Karpas-422 (cell line): ENCODE measurements around the gene ZNF516. TPM values are rescaled to one million over a fixed set of nuclear protein-coding genes. Genes with fewer than 3 reads are reported as not detected.
A peak's percentile ranks its signal among the peaks of the same experiment; 100 is the strongest.

ENCODE experiments used
- DNase-seq: peaks from one replicate; pipeline ENCODE4 v3.0.0-alpha.2; 2015
- H2AFZ ChIP-seq: fragments of 200-600 bp; sonication (generic); 2 replicates; pipeline ENCODE4 v1.6.1; 2014; ENCODE audit warnings: antibody characterized with exemption, low read length, mixed read lengths
- H3K27ac ChIP-seq: fragments of 200-600 bp; sonication (generic); 2 replicates; pipeline ENCODE4 v1.5.1; 2014; ENCODE audit warnings: mild to moderate bottlenecking, low read length, moderate library complexity
- H3K27me3 ChIP-seq: fragments of 200-600 bp; sonication (generic); 2 replicates; pipeline ENCODE4 v1.6.1; 2014; ENCODE audit warnings: low read length, mixed read lengths
- H3K36me3 ChIP-seq: fragments of 200-600 bp; sonication (generic); 2 replicates; pipeline ENCODE4 v1.6.1; 2014; ENCODE audit warnings: low read length, mixed read lengths; ENCODE audit not compliant: insufficient read depth
- H3K4me1 ChIP-seq: fragments of 200-600 bp; sonication (generic); 2 replicates; pipeline ENCODE4 v1.6.1; 2014; ENCODE audit warnings: mild to moderate bottlenecking, low read length, mixed read lengths
- H3K4me2 ChIP-seq: fragments of 200-600 bp; sonication (generic); 2 replicates; pipeline ENCODE4 v1.6.1; 2014; ENCODE audit warnings: low read length, low read depth, mild to moderate bottlenecking; ENCODE audit not compliant: poor library complexity, severe bottlenecking
- H3K4me3 ChIP-seq: fragments of 200-600 bp; sonication (generic); 2 replicates; pipeline ENCODE4 v1.5.1; 2014; ENCODE audit warnings: mild to moderate bottlenecking, antibody characterized with exemption, low read length, mixed read lengths
- H3K79me2 ChIP-seq: fragments of 200-600 bp; sonication (generic); 2 replicates; pipeline ENCODE4 v1.6.1; 2014; ENCODE audit warnings: mild to moderate bottlenecking, low read length, mixed read lengths
- H3K9ac ChIP-seq: fragments of 200-600 bp; sonication (generic); 2 replicates; pipeline ENCODE4 v1.6.0; 2014; ENCODE audit warnings: low read length
- H3K9me2 ChIP-seq: fragments of 200-600 bp; sonication (generic), shearing (Covaris generic); replicated peaks from 2 replicates; pipeline ENCODE4 v1.6.0; 2014; ENCODE audit warnings: mild to moderate bottlenecking, low read length, moderate library complexity; ENCODE audit not compliant: insufficient read depth
- H3K9me3 ChIP-seq: fragments of 300-700, 200-600 bp; sonication (generic); 2 replicates; pipeline ENCODE4 v1.6.1; 2014; ENCODE audit warnings: low read length, mixed read lengths
- H4K20me1 ChIP-seq: fragments of 200-600 bp; sonication (generic); 2 replicates; pipeline ENCODE4 v1.6.1; 2014; ENCODE audit warnings: mild to moderate bottlenecking, antibody characterized with exemption, low read length, low read depth; ENCODE audit not compliant: insufficient read depth
- total RNA-seq: library from RNA; depleted of rRNA; stranded (reverse); fragments of >200 nt; shearing (Covaris generic); gene quantifications from 2 replicates; pipeline ENCODE4 v1.2.3, GENCODE V29; 2014; ENCODE audit warnings: low replicate concordance

The ZNF516 gene
- total RNA-seq, 1 experiment from 2014 or later = 41.0 TPM

- no peak overlapping the region; the same call in 1 of the 2 replicates for H3K9ac ChIP-seq
- no peaks in the 10 kb centered on the region for H3K9me3 ChIP-seq
- H3K27ac ChIP-seq = peak overlapping the region; percentile 72
- peak overlapping the region; percentile 71 for H3K4me2 ChIP-seq
- no peaks in the 10 kb centered on the region for H3K27me3 ChIP-seq
- peaks cover 76% of the 10 kb centered on the region for H4K20me1 ChIP-seq
- peak overlapping the region; percentile 52 for H3K4me3 ChIP-seq
- H2AFZ ChIP-seq = no peak overlapping the region
- peaks cover 100% of the 10 kb centered on the region for H3K79me2 ChIP-seq
- H3K36me3 ChIP-seq = peaks cover 11% of the 10 kb centered on the region
- H3K4me1 ChIP-seq = peaks cover 78% of the 10 kb centered on the region
- no peak for DNase-seq
- no peaks in the 10 kb centered on the region for H3K9me2 ChIP-seq
These were observed 37.6 kb downstream of the ZNF516 start for GRCh38 chr18:76457475-76457874.

GRCh38 chr18:76456823-76457222, 38.2 kb downstream of the ZNF516 start:
- Histone ChIP-seq H3K9ac (peak overlapping the region; percentile 57), H3K27me3 (no peaks in the 10 kb centered on the region)

GRCh38 chr18:76456018-76456750, 38.9 kb downstream of the ZNF516 start:
- Histone ChIP-seq H3K9ac (peak overlapping the region; percentile 57), H3K9me2 (no peaks in the 10 kb centered on the region), H2AFZ (no peak overlapping the region), H3K9me3 (no peaks in the 10 kb centered on the region), H3K4me2 (peak overlapping the region; percentile 71), H3K4me3 (peak overlapping the region; percentile 52), H3K4me1 (peaks cover 91% of the 10 kb centered on the region), H3K27me3 (no peaks in the 10 kb centered on the region), H3K79me2 (peaks cover 100% of the 10 kb centered on the region), H4K20me1 (peaks cover 71% of the 10 kb centered on the region), H3K27ac (peak overlapping the region; percentile 72), H3K36me3 (peaks cover 7% of the 10 kb centered on the region)
- peak; percentile 84 for DNase-seq

More at GRCh38 chr18:76456823-76457222, 38.2 kb downstream of the ZNF516 start:
- peak overlapping the region; percentile 72 for H3K27ac ChIP-seq
- H3K4me1 ChIP-seq = peaks cover 85% of the 10 kb centered on the region
- no peak for DNase-seq
- peaks cover 7% of the 10 kb centered on the region for H3K36me3 ChIP-seq
- H3K79me2 ChIP-seq = peaks cover 100% of the 10 kb centered on the region
- no peak overlapping the region for H2AFZ ChIP-seq
- no peaks in the 10 kb centered on the region for H3K9me3 ChIP-seq
- H4K20me1 ChIP-seq = peaks cover 71% of the 10 kb centered on the region
- peak overlapping the region; percentile 71 for H3K4me2 ChIP-seq
- peak overlapping the region; percentile 52 for H3K4me3 ChIP-seq
- no peaks in the 10 kb centered on the region for H3K9me2 ChIP-seq

GRCh38 chr18:76455003-76455676, 39.9 kb downstream of the ZNF516 start:
- H3K9me3 ChIP-seq = no peaks in the 10 kb centered on the region
- H3K27me3 ChIP-seq = no peaks in the 10 kb centered on the region
- peaks cover 100% of the 10 kb centered on the region for H3K4me1 ChIP-seq
- peaks cover 64% of the 10 kb centered on the region; the same call in 1 of the 2 replicates for H4K20me1 ChIP-seq
- H3K9ac ChIP-seq = peak overlapping the region; percentile 57; the same call in 1 of the 2 replicates
- H3K4me3 ChIP-seq = peak overlapping the region; percentile 52; the same call in 1 of the 2 replicates
- H3K79me2 ChIP-seq = peaks cover 100% of the 10 kb centered on the region
- H3K9me2 ChIP-seq = no peaks in the 10 kb centered on the region
- H3K36me3 ChIP-seq = peaks cover 1% of the 10 kb centered on the region
- H3K4me2 ChIP-seq = peak overlapping the region; percentile 71
- H2AFZ ChIP-seq = no peak overlapping the region
- peak overlapping the region; percentile 72 for H3K27ac ChIP-seq
- DNase-seq = no peak

GRCh38 chr18:76454418-76454817, 40.6 kb downstream of the ZNF516 start:
- DNase-seq = no peak
- Histone ChIP-seq H4K20me1 (peaks cover 57% of the 10 kb centered on the region; the same call in 1 of the 2 replicates), H3K4me1 (peaks cover 100% of the 10 kb centered on the region), H3K36me3 (no peaks in the 10 kb centered on the region), H3K27me3 (no peaks in the 10 kb centered on the region), H3K79me2 (peaks cover 100% of the 10 kb centered on the region), H3K4me2 (peak overlapping the region; percentile 88), H3K9me3 (no peaks in the 10 kb centered on the region), H3K27ac (peak overlapping the region; percentile 72), H3K9me2 (no peaks in the 10 kb centered on the region), H2AFZ (no peak overlapping the region), H3K9ac (0 out of 2 replicates have a peak overlapping the region, but pooled peaks have one; percentile 7), H3K4me3 (no peak overlapping the region)

- Histone ChIP-seq H4K20me1 (peaks cover 52% of the 10 kb centered on the region; the same call in 1 of the 2 replicates), H3K9me3 (no peaks in the 10 kb centered on the region), H3K79me2 (peaks cover 100% of the 10 kb centered on the region), H3K27me3 (no peaks in the 10 kb centered on the region), H3K9me2 (no peaks in the 10 kb centered on the region), H3K27ac (no peak overlapping the region), H3K9ac (no peak overlapping the region), H3K36me3 (no peaks in the 10 kb centered on the region), H2AFZ (no peak overlapping the region), H3K4me2 (peak overlapping the region; percentile 88), H3K4me1 (peaks cover 100% of the 10 kb centered on the region), H3K4me3 (no peak overlapping the region)
- no peak for DNase-seq
These were observed 41.1 kb downstream of the ZNF516 start for GRCh38 chr18:76453932-76454331.

GRCh38 chr18:76453057-76453561, 41.9 kb downstream of the ZNF516 start:
- H3K9me3 ChIP-seq = no peaks in the 10 kb centered on the region
- H3K27ac ChIP-seq = 0 out of 2 replicates have a peak overlapping the region, but pooled peaks have one; percentile 60
- peaks cover 51% of the 10 kb centered on the region for H4K20me1 ChIP-seq
- no peak for DNase-seq
- H3K4me2 ChIP-seq = peak overlapping the region; percentile 88
- H3K9ac ChIP-seq = peak overlapping the region; percentile 75; the same call in 1 of the 2 replicates
- H3K36me3 ChIP-seq = no peaks in the 10 kb centered on the region
- no peak overlapping the region for H2AFZ ChIP-seq
- no peaks in the 10 kb centered on the region for H3K27me3 ChIP-seq
- no peaks in the 10 kb centered on the region for H3K9me2 ChIP-seq
- peak overlapping the region; percentile 70; the same call in 1 of the 2 replicates for H3K4me3 ChIP-seq
- H3K79me2 ChIP-seq = peaks cover 100% of the 10 kb centered on the region
- H3K4me1 ChIP-seq = peaks cover 100% of the 10 kb centered on the region

GRCh38 chr18:76452357-76452756, 42.7 kb downstream of the ZNF516 start:
- no peak overlapping the region for H2AFZ ChIP-seq
- H3K36me3 ChIP-seq = no peaks in the 10 kb centered on the region
- peak overlapping the region; percentile 70 for H3K4me3 ChIP-seq
- H3K27me3 ChIP-seq = no peaks in the 10 kb centered on the region
- DNase-seq = no peak
- peak overlapping the region; percentile 75 for H3K9ac ChIP-seq
- H3K4me1 ChIP-seq = peaks cover 97% of the 10 kb centered on the region
- no peaks in the 10 kb centered on the region for H3K9me3 ChIP-seq
- no peaks in the 10 kb centered on the region for H3K9me2 ChIP-seq
- H3K4me2 ChIP-seq = peak overlapping the region; percentile 88
- H4K20me1 ChIP-seq = peaks cover 47% of the 10 kb centered on the region
- H3K79me2 ChIP-seq = peaks cover 100% of the 10 kb centered on the region
- H3K27ac ChIP-seq = peak overlapping the region; percentile 60; the same call in 1 of the 2 replicates
